ENCODE measurements around the gene PRPSAP2. TPM values are rescaled to one million over a fixed set of nuclear protein-coding genes. Genes with fewer than 3 reads are reported as not detected.

Gene PRPSAP2
- total and polyA plus RNA-seq, 4 donors = 18.2 to 56.1 (median 23.3) TPM

- H3K27me3 ChIP-seq (ENCODE audit: control insufficient read depth in 3 of 3, insufficient read depth in 3 of 3, low read length in 2 of 3) = no peaks in the 10 kb centered on the region
- WGBS, 2 donors = 91 to 96% methylated on average over 9 of the region's 9 CpGs
- ATAC-seq (ENCODE audit: insufficient read depth, low FRiP score) (no peak), DNase-seq (no peak)
- no peaks in the 10 kb centered on the region for H3K9me3 ChIP-seq (ENCODE audit: control insufficient read depth in 4 of 4, insufficient read depth in 3 of 4, low read length in 3 of 4)
- no peak overlapping the region for H3K27ac ChIP-seq (ENCODE audit: low read depth in 1 of 2, low read length in 1 of 2)
- H3K36me3 ChIP-seq (ENCODE audit: control insufficient read depth in 4 of 4, insufficient read depth in 4 of 4, low read length in 4 of 4) = no peaks in the 10 kb centered on the region
- H3K4me1 ChIP-seq (ENCODE audit: control insufficient read depth in 5 of 5, insufficient read depth in 5 of 5, low read length in 5 of 5) = peaks cover 0 to 46% (median 10%) of the 10 kb centered on the region in 5 donors
- H3K4me3 ChIP-seq = no peak overlapping the region
- TF ChIP-seq CTCF (IDR thresholded peaks at IDR 0.05; ENCODE audit: control extremely low read depth, extremely low read depth) = no peak
- H3K9ac ChIP-seq (ENCODE audit: insufficient read depth in 1 of 2, low read length in 2 of 2) = no peak overlapping the region
These were observed 106.6 kb downstream of the PRPSAP2 start for GRCh38 chr17:18964550-18964949.

GRCh38 chr17:18965530-18966236 lies 107.8 kb downstream of the PRPSAP2 start:
- H3K9ac ChIP-seq (ENCODE audit: insufficient read depth in 1 of 2, low read length in 2 of 2) = no peak overlapping the region
- 76 to 77% methylated on average over 14 of the region's 14 CpGs for WGBS, 2 donors
- no peak overlapping the region for H3K4me3 ChIP-seq

GRCh38 chr17:18966831-18967624 lies 109.1 kb downstream of the PRPSAP2 start:
- 59 to 61% methylated on average over 19 of the region's 19 CpGs for WGBS, 2 donors
- DNase-seq = peak; percentile 45 to 75 (median 66)
- H3K27ac ChIP-seq (ENCODE audit: low read depth in 1 of 2, low read length in 1 of 2) = no peak overlapping the region

More at GRCh38 chr17:18965530-18966236, 107.8 kb downstream of the PRPSAP2 start:
- Histone ChIP-seq H3K9me3 (ENCODE audit: control insufficient read depth in 4 of 4, insufficient read depth in 3 of 4, low read length in 3 of 4) (no peaks in the 10 kb centered on the region), H3K36me3 (ENCODE audit: control insufficient read depth in 4 of 4, insufficient read depth in 4 of 4, low read length in 4 of 4) (no peaks in the 10 kb centered on the region), H3K27ac (ENCODE audit: low read depth in 1 of 2, low read length in 1 of 2) (no peak overlapping the region), H3K27me3 (ENCODE audit: control insufficient read depth in 3 of 3, insufficient read depth in 3 of 3, low read length in 2 of 3) (no peaks in the 10 kb centered on the region), H3K4me1 (ENCODE audit: control insufficient read depth in 5 of 5, insufficient read depth in 5 of 5, low read length in 5 of 5) (peaks cover 0 to 46% (median 10%) of the 10 kb centered on the region in 5 donors)
- no peak for ATAC-seq (ENCODE audit: insufficient read depth, low FRiP score)
- peak in 2 of 3 donors; percentile 29 to 46 for DNase-seq
- no peak for TF ChIP-seq CTCF (IDR thresholded peaks at IDR 0.05; ENCODE audit: control extremely low read depth, extremely low read depth)

More at GRCh38 chr17:18966831-18967624, 109.1 kb downstream of the PRPSAP2 start:
- H3K36me3 ChIP-seq (ENCODE audit: control insufficient read depth in 4 of 4, insufficient read depth in 4 of 4, low read length in 4 of 4) = peaks cover 0 to 8% (median 0%) of the 10 kb centered on the region in 4 donors
- no peaks in the 10 kb centered on the region for H3K9me3 ChIP-seq (ENCODE audit: control insufficient read depth in 4 of 4, insufficient read depth in 3 of 4, low read length in 3 of 4)
- no peak for ATAC-seq (ENCODE audit: insufficient read depth, low FRiP score)
- no peak overlapping the region for H3K4me3 ChIP-seq
- TF ChIP-seq CTCF (IDR thresholded peaks at IDR 0.05; ENCODE audit: control extremely low read depth, extremely low read depth) = no peak
- no peak overlapping the region for H3K9ac ChIP-seq (ENCODE audit: insufficient read depth in 1 of 2, low read length in 2 of 2)
- peaks cover 0 to 33% (median 10%) of the 10 kb centered on the region in 5 donors for H3K4me1 ChIP-seq (ENCODE audit: control insufficient read depth in 5 of 5, insufficient read depth in 5 of 5, low read length in 5 of 5)
- H3K27me3 ChIP-seq (ENCODE audit: control insufficient read depth in 3 of 3, insufficient read depth in 3 of 3, low read length in 2 of 3) = no peaks in the 10 kb centered on the region
